Activated B cell treated with CpG ODN at 0.5 μM for 24 hours (primary cell): ENCODE data around the gene EPHA4. TPM values are rescaled to one million over a fixed set of nuclear protein-coding genes. Genes with fewer than 3 reads are reported as not detected.

Experiments
- ATAC-seq: fragments of 200-7000 bp; cut with Tn5 transposase; one replicate; pipeline ENCODE4 v1.10.0; 2021; ENCODE audit warnings: low read depth, mild to moderate bottlenecking, moderate library complexity
- CTCF ChIA-PET: fragments of 350-600 bp; sonication (Branson Sonifier 250); formaldehyde crosslinking; loops from one replicate; lab custom pipeline; 2021; ENCODE audit warnings: antibody characterized with exemption; lab: Charles Lee
- POLR2A ChIA-PET: fragments of 350-600 bp; sonication (Branson Sonifier 250); formaldehyde crosslinking; loops from one replicate; lab custom pipeline; 2021; ENCODE audit warnings: antibody characterized with exemption; lab: Charles Lee
- DNase-seq: peaks from one replicate; pipeline ENCODE4 v3.0.0; 2022
- H3K27ac Mint-ChIP-seq: one replicate; pipeline ENCODE4 v1.8.0; 2020; ENCODE audit warnings: mixed read lengths
- H3K27me3 Mint-ChIP-seq: one replicate; pipeline ENCODE4 v1.8.0; 2021; ENCODE audit warnings: mixed read lengths
- H3K36me3 Mint-ChIP-seq: one replicate; pipeline ENCODE4 v1.8.0; 2021; ENCODE audit warnings: low read depth, mixed read lengths
- H3K4me1 Mint-ChIP-seq: one replicate; pipeline ENCODE4 v1.8.0; 2021; ENCODE audit warnings: mixed read lengths
- H3K4me3 Mint-ChIP-seq: one replicate; pipeline ENCODE4 v1.8.0; 2020; ENCODE audit warnings: mild to moderate bottlenecking, mixed read lengths
- H3K9me3 Mint-ChIP-seq: one replicate; pipeline ENCODE4 v1.8.0; 2020; ENCODE audit warnings: mixed read lengths
- intact Hi-C: fragments of 100-400 bp; cut with micrococcal nuclease; formaldehyde crosslinking; loops from one replicate; pipeline ENCODE4 v1.15.1; 2024
- total RNA-seq: library from RNA; stranded (reverse); gene quantifications from 2 replicates; pipeline ENCODE4 v1.2.3, GENCODE V29; 2022
- TF ChIP-seq, protein P1 (sequence below): fragments of 200-600 bp; IDR thresholded peaks from one replicate; pipeline ENCODE4 v1.8.0; 2022; ENCODE audit warnings: antibody characterized with exemption, mild to moderate bottlenecking

Gene EPHA4
- total RNA-seq, 1 donor from 2014 or later: 26.4 TPM

DNA sequence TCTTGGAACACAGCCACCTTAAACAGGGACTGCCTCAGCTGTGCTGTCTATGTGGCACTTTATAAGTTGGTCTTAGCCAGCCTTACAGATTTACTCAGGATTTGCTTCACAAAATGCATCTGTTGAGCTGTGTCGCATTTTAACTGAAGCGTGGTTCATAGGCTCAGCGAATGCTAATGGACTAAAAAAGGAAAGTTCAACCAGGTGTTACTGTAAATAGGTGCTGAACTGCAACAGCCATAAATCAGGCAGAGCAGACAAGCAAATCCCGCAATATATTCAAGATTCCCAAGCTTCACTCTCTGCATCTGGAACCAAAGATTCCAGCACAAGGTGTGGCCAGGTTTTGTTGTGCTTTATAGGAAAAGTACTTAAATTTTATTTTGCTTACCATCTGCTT, 130.0 kb downstream of the EPHA4 start:
- Mint-ChIP-seq H3K27me3 (no peaks in the 10 kb centered on the region), H3K4me1 (no peaks in the 10 kb centered on the region), H3K4me3 (no peak overlapping the region), H3K9me3 (no peaks in the 10 kb centered on the region), H3K27ac (no peak overlapping the region), H3K36me3 (peaks cover 27% of the 10 kb centered on the region)
- ATAC-seq (no peak), DNase-seq (no peak)
- intact Hi-C loops: no loop called here
- CTCF ChIA-PET: no interaction called here
- POLR2A ChIA-PET: no interaction called here
- TF ChIP-seq, protein P1, sequence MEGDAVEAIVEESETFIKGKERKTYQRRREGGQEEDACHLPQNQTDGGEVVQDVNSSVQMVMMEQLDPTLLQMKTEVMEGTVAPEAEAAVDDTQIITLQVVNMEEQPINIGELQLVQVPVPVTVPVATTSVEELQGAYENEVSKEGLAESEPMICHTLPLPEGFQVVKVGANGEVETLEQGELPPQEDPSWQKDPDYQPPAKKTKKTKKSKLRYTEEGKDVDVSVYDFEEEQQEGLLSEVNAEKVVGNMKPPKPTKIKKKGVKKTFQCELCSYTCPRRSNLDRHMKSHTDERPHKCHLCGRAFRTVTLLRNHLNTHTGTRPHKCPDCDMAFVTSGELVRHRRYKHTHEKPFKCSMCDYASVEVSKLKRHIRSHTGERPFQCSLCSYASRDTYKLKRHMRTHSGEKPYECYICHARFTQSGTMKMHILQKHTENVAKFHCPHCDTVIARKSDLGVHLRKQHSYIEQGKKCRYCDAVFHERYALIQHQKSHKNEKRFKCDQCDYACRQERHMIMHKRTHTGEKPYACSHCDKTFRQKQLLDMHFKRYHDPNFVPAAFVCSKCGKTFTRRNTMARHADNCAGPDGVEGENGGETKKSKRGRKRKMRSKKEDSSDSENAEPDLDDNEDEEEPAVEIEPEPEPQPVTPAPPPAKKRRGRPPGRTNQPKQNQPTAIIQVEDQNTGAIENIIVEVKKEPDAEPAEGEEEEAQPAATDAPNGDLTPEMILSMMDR: no peak

DNA sequence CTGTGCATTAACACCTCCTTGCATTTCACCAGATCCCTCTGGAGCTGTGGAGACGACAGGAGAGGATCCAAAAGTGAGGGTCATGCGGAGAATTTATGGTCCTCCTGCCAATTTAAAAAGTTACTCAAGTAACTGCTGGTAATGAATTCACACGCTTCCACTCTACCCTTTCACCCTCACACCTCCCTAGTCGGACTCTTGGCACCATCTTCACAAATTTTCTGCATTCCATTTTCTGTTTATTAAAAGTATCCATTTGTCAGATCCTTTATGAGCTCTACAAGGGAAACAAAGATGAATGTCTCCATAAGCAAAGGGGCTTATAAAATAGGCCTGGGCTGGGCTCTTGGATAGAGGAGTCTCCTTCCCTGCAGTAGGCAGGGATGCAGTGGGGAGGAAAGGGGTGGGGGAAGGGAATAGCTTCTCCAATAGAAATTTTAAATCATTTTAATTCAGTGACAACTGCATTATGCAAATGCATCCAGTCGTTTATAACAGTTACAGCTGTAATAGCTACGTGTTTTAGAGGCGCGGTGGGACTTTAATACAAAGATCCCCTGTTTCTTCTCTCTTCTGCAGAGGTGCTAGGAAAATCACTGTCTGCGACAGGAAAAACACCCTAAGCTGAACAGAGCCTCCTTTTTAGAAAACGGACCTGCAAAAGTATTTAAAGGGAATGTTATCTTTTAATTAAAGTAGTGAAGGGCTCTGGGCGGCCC, 132.2 kb downstream of the EPHA4 start:
- intact Hi-C loops: no loop called here
- no peaks in the 10 kb centered on the region for H3K4me1 Mint-ChIP-seq
- DNase-seq (no peak), ATAC-seq (no peak)
- no peak overlapping the region for H3K27ac Mint-ChIP-seq
- no peaks in the 10 kb centered on the region for H3K9me3 Mint-ChIP-seq
- TF ChIP-seq, protein P1: no peak
- POLR2A ChIA-PET: no interaction called here
- H3K36me3 Mint-ChIP-seq: peaks cover 39% of the 10 kb centered on the region
- CTCF ChIA-PET: no interaction called here
- no peaks in the 10 kb centered on the region for H3K27me3 Mint-ChIP-seq
- no peak overlapping the region for H3K4me3 Mint-ChIP-seq

DNA sequence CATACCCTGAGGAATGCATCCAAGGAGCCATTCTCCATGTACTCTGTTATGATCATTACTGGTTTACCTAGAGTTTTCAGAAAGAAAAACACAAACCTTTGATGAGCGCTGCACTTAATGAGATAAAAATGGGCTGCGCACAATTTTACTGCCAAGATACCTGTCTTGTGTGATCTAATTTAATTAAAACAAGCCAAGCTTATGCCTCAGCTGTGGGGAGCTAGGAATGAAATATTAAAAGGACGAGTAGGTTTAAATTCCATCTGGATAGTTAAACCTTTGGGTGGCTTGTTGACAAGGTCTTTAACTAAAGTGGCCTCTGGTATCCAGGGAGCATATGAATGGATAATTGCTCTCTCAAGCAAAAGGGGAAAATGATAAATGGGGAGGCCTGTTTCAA, 135.0 kb downstream of the EPHA4 start:
- H3K4me3 Mint-ChIP-seq: no peak overlapping the region
- peaks cover 49% of the 10 kb centered on the region for H3K36me3 Mint-ChIP-seq
- no peaks in the 10 kb centered on the region for H3K9me3 Mint-ChIP-seq
- no peak for ATAC-seq
- no peak overlapping the region for H3K27ac Mint-ChIP-seq
- DNase-seq: no peak
- intact Hi-C loops: no loop called here
- ChIA-PET CTCF (no interaction called here), POLR2A (no interaction called here)
- TF ChIP-seq, protein P1: no peak
- no peaks in the 10 kb centered on the region for H3K27me3 Mint-ChIP-seq
- H3K4me1 Mint-ChIP-seq: no peaks in the 10 kb centered on the region

DNA sequence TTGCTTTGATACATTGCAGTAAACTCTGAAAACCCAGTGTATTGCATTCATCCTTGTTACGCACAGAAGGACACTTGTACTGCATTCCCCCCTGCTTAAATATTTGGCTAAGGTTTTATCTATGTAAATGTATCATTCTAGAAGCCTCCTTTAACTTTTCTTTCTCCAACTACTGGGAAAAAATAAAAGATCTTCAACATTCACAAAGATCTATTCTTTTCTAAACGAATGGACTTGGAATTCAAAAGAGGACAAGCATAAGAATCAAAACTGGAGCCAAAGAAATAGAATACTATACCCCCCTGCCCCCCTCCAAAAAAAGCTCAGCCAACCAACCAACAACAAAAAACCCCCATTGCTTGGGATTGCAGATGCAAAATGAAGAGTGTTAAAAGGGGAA, 136.9 kb downstream of the EPHA4 start:
- ATAC-seq: no peak
- no peak overlapping the region for H3K27ac Mint-ChIP-seq

DNA sequence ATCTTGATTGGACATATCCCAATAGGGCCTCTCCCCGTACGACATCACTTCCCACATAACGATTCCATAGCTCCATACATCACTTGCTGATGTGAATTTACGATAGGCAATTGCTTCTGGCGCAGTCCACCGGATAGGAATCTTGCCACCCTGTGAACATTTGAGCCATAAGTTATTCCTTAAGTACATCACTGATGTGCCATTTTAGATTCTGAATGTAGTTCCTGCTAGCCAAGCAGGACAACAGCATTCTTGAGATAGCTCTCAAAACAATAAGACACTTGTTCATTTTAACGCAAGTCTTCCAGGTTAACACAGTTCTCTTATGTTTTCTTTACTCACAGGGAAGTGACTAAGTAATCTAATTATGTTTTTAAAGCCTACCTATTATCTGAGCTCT, 138.0 kb downstream of the EPHA4 start:
- ATAC-seq: no peak
- H3K9me3 Mint-ChIP-seq: no peaks in the 10 kb centered on the region
- H3K4me1 Mint-ChIP-seq: no peaks in the 10 kb centered on the region
- intact Hi-C loops: no loop called here
- POLR2A ChIA-PET: no interaction called here
- H3K4me3 Mint-ChIP-seq: no peak overlapping the region
- CTCF ChIA-PET: no interaction called here
- H3K36me3 Mint-ChIP-seq: peaks cover 47% of the 10 kb centered on the region
- no peak for DNase-seq
- no peaks in the 10 kb centered on the region for H3K27me3 Mint-ChIP-seq
- H3K27ac Mint-ChIP-seq: no peak overlapping the region
- TF ChIP-seq, protein P1: no peak

More for the DNA sequence above, 136.9 kb downstream of the EPHA4 start:
- DNase-seq: no peak
- no peaks in the 10 kb centered on the region for H3K4me1 Mint-ChIP-seq
- no peaks in the 10 kb centered on the region for H3K27me3 Mint-ChIP-seq
- TF ChIP-seq, protein P1: no peak
- intact Hi-C loops: no loop called here
- ChIA-PET POLR2A (no interaction called here), CTCF (no interaction called here)
- peaks cover 47% of the 10 kb centered on the region for H3K36me3 Mint-ChIP-seq
- H3K4me3 Mint-ChIP-seq: no peak overlapping the region
- no peaks in the 10 kb centered on the region for H3K9me3 Mint-ChIP-seq
